Prostate gland (tissue), 2 donors: ENCODE data around the gene SREBF1.

Source experiments
- POLR2A ChIP-seq: fragments of 450-650 bp; IDR thresholded peaks from one replicate; pipeline ENCODE4 v1.6.1; 2016; ENCODE audit warnings: antibody characterized with exemption, mild to moderate bottlenecking
- TF ChIP-seq, protein P1 (sequence below), 4 experiments: fragments of 200-600 bp in 2 of 4; fragments of 450-650 bp in 2 of 4; sonication (generic) in 2 of 4; IDR thresholded peaks; 1 replicate in 3 of 4; 2 replicates in 1 of 4; pipeline ENCODE4 v1.5.1; 2016 to 2019; ENCODE audit warnings: antibody characterized with exemption in 4 of 4, mild to moderate bottlenecking in 2 of 4, moderate library complexity in 2 of 4

DNA sequence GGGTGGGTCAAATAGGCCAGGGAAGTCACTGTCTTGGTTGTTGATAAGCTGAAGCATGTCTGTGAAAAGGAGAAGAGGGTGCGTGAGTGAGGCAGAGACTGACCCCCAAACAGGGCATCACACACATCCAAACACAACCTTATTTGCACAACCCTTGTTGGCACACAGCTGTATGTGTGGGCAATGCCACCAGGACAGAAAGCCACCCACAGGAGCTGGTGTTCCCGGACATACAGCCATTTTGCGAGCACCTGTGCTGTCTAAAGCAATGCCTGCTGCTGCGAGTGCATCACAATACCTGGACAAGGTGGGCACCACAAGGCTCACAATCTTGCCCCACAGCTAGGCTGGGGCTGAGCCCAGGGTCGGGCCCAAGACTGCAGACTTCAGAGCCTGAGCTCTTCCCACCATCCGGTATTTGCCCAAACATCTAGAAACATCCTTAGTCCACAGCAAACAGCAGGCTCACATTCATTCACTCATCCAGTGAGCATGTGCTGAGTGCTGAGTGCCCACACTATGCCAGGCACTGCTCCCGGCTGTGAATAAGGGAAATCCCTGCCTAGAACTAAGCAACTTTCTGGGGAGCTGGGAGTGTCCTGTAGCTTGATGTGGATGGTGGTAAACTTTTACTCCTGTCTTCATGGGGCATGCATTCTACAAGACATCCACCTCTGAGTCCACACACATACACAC is 16.2 kb downstream of the SREBF1 start:
- TF ChIP-seq, protein P1, sequence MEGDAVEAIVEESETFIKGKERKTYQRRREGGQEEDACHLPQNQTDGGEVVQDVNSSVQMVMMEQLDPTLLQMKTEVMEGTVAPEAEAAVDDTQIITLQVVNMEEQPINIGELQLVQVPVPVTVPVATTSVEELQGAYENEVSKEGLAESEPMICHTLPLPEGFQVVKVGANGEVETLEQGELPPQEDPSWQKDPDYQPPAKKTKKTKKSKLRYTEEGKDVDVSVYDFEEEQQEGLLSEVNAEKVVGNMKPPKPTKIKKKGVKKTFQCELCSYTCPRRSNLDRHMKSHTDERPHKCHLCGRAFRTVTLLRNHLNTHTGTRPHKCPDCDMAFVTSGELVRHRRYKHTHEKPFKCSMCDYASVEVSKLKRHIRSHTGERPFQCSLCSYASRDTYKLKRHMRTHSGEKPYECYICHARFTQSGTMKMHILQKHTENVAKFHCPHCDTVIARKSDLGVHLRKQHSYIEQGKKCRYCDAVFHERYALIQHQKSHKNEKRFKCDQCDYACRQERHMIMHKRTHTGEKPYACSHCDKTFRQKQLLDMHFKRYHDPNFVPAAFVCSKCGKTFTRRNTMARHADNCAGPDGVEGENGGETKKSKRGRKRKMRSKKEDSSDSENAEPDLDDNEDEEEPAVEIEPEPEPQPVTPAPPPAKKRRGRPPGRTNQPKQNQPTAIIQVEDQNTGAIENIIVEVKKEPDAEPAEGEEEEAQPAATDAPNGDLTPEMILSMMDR (IDR thresholded peaks at IDR 0.05) = no peak
- TF ChIP-seq POLR2A = no peak
